Activated T-cell treated with anti-CD3 and anti-CD28 coated beads, Interleukin-2, amount 50 U/mL, for 4 hours (primary cell): ENCODE results near the gene TEN1. TPM values are rescaled to one million over a fixed set of nuclear protein-coding genes. Genes with fewer than 3 reads are reported as not detected.
"Not testable (repeated sequence)": the region's sequence is repeated elsewhere in the genome, so short reads cannot be mapped to it uniquely, and the experiment has no call there.

ENCODE experiments used
- ATAC-seq, 2 donors: fragments of 200-7000 bp; cut with Tn5 transposase; one replicate each; pipeline ENCODE4 v1.10.0; 2021
- DNase-seq: peaks from one replicate; pipeline ENCODE4 v3.0.0-alpha.2; 2020
- H3K27me3 Mint-ChIP-seq: one replicate; pipeline ENCODE4 v1.8.0; 2021; ENCODE audit warnings: low read depth, mixed read lengths
- H3K36me3 Mint-ChIP-seq: one replicate; pipeline ENCODE4 v1.8.0; 2022; ENCODE audit warnings: mixed read lengths; ENCODE audit not compliant: insufficient read depth
- H3K4me1 Mint-ChIP-seq: one replicate; pipeline ENCODE4 v1.8.0; 2021; ENCODE audit warnings: low read depth, mixed read lengths
- H3K4me3 Mint-ChIP-seq: one replicate; pipeline ENCODE4 v1.8.0; 2021; ENCODE audit warnings: mild to moderate bottlenecking, moderate library complexity, mixed read lengths
- H3K9me3 Mint-ChIP-seq: one replicate; pipeline ENCODE4 v1.8.0; 2021; ENCODE audit warnings: mixed read lengths
- total RNA-seq, 3 donors: library from RNA; stranded (reverse); gene quantifications; one replicate each; pipeline ENCODE4 v1.2.1, GENCODE V29; 2021

TEN1 gene
- total RNA-seq, 3 donors from 2014 or later: 9.5 to 11.9 (median 10.8) TPM

DNA sequence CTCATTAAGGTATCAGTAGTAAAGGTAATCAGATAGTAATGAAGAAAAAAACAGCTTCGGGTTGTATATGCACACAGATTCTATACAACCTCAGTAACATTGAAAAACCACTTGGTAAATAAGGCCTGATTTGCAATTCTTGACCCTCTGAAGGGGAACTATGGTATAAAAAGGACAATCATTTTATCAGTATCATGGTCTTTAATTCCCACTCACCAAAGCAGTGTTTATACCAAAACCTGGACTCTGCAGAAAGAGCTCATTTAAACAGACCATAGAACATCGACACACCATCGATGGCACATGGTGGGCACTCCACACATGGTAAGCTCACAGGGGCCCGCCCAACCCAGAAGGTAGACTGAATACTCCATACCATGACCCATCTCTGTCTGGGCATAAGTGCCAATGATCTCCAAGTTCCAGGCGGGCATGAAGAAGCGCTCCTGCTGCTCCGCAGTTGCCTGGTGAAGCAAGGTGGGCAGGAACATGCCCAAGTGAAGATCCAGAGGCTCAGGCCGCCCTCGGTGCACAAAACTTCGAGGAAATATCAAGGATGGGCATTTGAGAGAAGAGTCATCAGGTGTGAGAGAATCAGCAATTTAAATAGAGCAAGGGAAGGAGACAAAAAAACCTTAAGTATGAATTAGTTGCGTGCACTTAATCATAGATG lies 19.1 kb upstream of the TEN1 start:
- H3K36me3 Mint-ChIP-seq: peaks cover 12% of the 10 kb centered on the region
- DNase-seq (no peak), ATAC-seq (no peak)
- H3K4me1 Mint-ChIP-seq: no peaks in the 10 kb centered on the region
- no peaks in the 10 kb centered on the region for H3K27me3 Mint-ChIP-seq
- H3K4me3 Mint-ChIP-seq: no peak overlapping the region
- H3K9me3 Mint-ChIP-seq: no peaks in the 10 kb centered on the region

DNA sequence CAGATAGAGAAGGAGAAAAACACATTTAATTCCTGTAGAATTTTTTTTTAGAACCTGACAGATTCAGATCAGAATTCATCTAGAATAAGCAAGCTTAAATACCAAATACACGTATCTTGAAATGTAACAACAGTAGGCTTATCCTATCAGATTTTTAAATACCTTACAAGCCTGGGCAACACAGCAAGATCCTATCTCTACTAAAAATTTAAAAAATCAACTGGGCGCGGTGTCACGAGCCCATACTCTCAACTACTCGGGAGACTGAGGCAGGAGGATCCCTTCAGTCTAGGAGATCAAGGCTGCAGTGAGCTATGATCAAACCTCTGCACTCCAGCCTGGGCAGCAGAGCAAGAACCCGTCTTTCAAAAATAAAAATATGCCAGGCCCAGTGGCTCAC lies 13.6 kb upstream of the TEN1 start:
- H3K9me3 Mint-ChIP-seq: no peaks in the 10 kb centered on the region
- no peak overlapping the region for H3K4me3 Mint-ChIP-seq
- peaks cover 6% of the 10 kb centered on the region for H3K36me3 Mint-ChIP-seq
- H3K27me3 Mint-ChIP-seq: no peaks in the 10 kb centered on the region
- ATAC-seq: no peak
- peaks cover 6% of the 10 kb centered on the region for H3K4me1 Mint-ChIP-seq
- no peak for DNase-seq

DNA sequence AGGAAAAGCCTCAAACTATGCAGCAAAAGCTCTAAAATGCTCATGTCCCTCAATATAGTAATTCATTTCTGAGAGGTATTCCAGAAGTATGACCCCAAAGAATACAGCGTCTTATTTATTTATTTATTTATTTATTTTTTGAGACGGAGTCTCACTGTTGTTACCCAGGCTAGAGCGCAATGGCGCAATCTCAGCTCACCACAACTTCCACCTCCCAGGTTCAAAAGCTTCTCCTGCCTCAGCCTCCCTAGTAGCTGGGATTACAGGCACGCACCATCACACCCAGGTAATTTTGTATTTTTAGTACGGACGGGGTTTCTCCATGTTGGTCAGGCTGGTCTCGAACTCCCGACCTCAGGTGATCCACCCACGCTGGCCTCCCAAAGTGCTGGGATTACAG lies 10.0 kb upstream of the TEN1 start:
- H3K4me1 Mint-ChIP-seq: peaks cover 13% of the 10 kb centered on the region
- not testable (repeated sequence) for H3K27me3 Mint-ChIP-seq, ATAC-seq, H3K4me3 Mint-ChIP-seq, H3K9me3 Mint-ChIP-seq, DNase-seq
- H3K36me3 Mint-ChIP-seq: peaks cover 13% of the 10 kb centered on the region

DNA sequence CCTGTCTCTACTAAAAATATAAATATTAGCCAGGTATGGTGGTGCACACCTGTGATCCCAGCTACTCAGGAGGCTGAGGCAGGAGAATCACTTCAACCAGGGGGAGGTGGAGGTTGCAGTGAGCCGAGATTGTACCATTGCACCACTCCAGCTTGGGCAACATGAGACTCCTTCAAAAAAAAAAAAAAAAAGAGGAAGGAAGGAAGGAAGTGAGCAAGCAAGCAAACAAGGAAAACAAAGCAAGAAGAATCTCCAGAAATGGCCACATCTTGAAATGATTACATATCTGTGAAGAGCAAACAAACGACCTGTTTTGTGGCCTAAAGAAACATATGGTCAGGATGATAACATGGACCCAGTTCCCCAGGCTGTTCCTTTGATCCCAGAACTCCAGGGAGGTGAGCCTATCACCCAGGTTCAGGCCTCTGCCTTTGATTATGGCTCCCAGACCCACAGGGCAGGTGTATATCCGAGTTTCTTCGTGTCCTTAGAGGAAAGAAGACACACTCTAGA lies 9.0 kb upstream of the TEN1 start:
- no peaks in the 10 kb centered on the region for H3K9me3 Mint-ChIP-seq
- no peak for ATAC-seq
- no peaks in the 10 kb centered on the region for H3K27me3 Mint-ChIP-seq
- no peak for DNase-seq
- no peak overlapping the region for H3K4me3 Mint-ChIP-seq
- H3K4me1 Mint-ChIP-seq: peaks cover 15% of the 10 kb centered on the region
- H3K36me3 Mint-ChIP-seq: peaks cover 13% of the 10 kb centered on the region

DNA sequence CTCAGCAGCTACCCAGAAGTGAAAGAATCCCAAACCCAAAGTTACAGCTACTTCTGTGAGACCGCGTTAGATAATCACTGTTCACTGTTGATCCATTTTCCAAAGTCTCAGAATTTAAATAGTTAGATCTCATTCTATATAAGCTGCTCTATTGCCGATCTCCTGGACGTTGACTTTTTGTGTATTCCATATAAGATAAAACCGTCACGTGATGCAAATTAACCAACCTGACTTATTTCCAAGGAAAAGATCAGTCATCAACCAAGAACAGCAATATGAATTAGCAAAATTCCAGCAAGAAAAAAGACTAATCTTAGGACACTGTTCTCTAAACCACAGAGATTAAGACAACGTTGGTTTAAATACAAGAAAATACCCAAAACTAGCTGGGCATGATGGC lies 8.4 kb upstream of the TEN1 start:
- no peaks in the 10 kb centered on the region for H3K27me3 Mint-ChIP-seq
- no peak for ATAC-seq
- H3K4me1 Mint-ChIP-seq: peaks cover 16% of the 10 kb centered on the region
- H3K4me3 Mint-ChIP-seq: no peak overlapping the region
- peaks cover 13% of the 10 kb centered on the region for H3K36me3 Mint-ChIP-seq
- DNase-seq: no peak
- H3K9me3 Mint-ChIP-seq: no peaks in the 10 kb centered on the region

DNA sequence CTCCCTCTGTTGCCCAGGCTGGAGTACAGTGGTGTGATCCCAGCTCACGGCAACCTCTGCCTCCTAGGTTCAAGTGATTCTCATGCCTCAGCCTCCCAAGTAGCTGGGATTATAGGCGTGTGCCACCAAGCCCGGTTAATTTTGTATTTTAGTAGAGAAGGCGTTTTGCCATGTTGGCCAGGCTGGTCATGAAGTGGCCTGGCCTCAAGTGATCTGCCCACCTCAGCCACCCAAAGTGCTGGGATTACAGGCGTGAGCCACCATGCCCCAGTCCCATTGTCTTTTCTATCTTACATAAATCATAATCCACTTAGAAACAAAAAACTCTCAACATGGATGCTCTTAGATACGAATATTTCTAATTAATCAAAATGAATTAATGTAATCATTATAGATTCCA lies 3.9 kb upstream of the TEN1 start:
- ATAC-seq, H3K9me3 Mint-ChIP-seq, H3K4me3 Mint-ChIP-seq, H3K27me3 Mint-ChIP-seq, DNase-seq: not testable (repeated sequence)
- Mint-ChIP-seq H3K4me1 (peaks cover 35% of the 10 kb centered on the region), H3K36me3 (peaks cover 15% of the 10 kb centered on the region)

DNA sequence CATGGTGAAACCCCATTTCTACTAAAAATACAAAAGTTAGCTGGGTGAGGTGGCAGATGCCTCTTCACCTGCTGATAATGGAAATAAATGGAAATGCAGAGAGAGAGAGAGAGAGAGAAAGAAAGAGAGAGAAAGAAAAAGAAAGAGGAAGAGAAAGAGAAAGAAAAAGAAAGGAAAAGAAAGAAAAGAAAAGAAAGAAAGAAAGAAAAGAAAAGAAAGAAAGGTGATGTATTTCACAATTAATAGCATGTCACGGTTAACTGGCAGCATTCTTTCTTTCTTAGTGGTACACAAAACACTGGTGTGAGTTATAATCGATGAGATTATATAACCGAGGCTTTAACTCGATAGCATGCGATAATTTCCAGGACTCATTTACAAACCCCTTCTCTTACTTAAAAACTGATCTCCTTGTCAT lies 3.3 kb upstream of the TEN1 start:
- H3K4me1 Mint-ChIP-seq: peaks cover 36% of the 10 kb centered on the region
- no peak overlapping the region for H3K4me3 Mint-ChIP-seq
- ATAC-seq (no peak), DNase-seq (no peak)
- no peaks in the 10 kb centered on the region for H3K9me3 Mint-ChIP-seq
- H3K27me3 Mint-ChIP-seq: no peaks in the 10 kb centered on the region
- peaks cover 12% of the 10 kb centered on the region for H3K36me3 Mint-ChIP-seq

DNA sequence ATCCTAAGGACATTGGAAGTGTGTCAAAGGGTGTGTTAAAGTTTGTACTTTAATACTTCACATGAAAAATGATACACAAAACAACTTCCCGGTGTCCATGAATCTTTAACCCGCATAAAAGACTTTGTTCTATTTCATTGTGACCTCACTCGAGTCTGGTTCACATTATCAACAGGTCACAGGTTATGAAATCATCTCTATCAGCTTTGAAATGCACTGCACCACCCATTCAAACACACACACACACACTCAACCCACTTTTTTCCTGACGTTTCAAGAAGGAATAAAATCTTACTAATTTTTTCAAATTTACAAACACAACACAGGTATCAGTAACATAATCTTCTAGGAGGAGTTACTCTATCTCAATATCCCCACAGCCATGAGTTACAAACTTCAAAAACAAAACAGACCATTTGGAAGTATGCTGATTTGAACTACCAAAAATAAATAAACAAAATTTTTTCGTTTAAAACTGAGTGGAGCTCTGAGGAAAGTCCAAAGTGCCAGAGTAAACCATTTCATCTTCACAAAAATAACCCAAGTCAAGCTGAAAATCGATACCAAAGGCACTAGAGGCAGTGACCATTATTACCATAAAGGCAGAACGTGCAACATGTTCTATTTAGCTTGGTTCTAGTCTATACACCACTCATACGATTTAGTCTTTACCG lies 2.7 kb upstream of the TEN1 start:
- H3K36me3 Mint-ChIP-seq: peaks cover 11% of the 10 kb centered on the region
- ATAC-seq (no peak), DNase-seq (no peak)
- peaks cover 37% of the 10 kb centered on the region for H3K4me1 Mint-ChIP-seq
- peak overlapping the region; percentile 42 for H3K4me3 Mint-ChIP-seq
- no peaks in the 10 kb centered on the region for H3K27me3 Mint-ChIP-seq
- no peaks in the 10 kb centered on the region for H3K9me3 Mint-ChIP-seq

DNA sequence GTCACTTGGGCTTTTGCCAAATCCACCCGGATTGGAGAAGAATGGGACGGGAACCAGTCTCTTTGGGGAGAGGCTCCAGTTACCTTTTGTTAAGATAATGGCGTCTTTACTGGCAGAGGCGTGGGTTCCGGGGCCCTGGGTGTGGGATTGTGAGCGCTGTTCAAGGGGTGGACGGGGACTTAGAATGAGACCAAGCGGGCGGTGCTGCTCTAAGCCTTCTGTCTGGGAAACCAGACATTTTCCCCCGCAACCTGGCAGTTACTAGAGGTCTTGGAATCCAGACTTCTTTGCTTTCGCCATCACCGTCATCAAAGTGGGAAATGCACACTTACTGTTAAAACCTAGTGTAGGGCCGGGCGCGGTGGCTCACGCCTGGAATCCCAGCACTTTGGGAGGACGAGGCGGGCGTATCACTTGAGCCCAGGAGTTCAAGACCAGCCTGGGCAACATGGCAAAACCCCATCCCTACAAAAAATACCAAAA lies 706 bp downstream of the TEN1 start:
- Mint-ChIP-seq H3K27me3 (no peaks in the 10 kb centered on the region), H3K4me1 (peaks cover 27% of the 10 kb centered on the region), H3K9me3 (no peaks in the 10 kb centered on the region), H3K36me3 (peaks cover 3% of the 10 kb centered on the region), H3K4me3 (peak overlapping the region; percentile 99)
- ATAC-seq (peak; percentile 17 to 29), DNase-seq (no peak)

DNA sequence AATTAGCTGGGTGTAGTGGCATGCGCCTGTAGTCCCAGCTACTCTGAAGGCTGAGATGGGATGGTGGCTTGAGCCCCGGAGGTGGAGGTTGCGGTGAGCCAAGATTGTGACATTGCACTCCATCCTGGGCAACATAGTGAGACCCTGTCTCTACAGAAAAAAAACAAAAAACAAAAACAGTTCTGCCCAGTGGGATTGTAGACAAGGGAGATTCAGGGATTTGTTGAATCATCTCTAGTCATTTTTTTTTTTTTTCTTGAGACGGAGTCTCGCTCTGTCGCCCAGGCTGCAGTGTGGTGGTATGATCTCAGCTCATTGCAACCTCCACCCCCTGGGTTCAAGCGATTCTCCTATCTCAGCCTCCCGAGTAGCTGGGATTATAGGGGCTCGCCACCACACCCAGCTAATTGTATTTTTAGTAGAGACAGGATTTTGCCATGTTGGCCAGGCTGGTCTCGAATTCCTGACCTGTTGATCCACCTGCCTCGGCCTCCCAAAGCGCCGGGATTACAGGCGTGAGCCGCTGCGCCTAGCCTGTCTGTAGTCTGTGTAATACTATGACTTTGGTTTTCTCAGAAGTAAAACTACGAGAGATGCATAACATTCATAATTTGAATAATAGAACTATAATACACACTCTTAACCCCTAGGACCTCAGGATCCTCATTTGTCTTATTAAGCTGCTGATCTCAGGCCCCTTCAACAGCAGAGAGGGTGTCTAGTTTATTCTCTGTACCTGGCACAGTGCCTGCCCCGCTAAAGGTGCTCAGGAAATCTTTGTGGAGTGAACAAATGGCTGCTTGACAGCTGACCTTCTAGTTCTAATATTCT lies 1.4 kb downstream of the TEN1 start:
- no peak for DNase-seq
- H3K27me3 Mint-ChIP-seq: no peaks in the 10 kb centered on the region
- H3K36me3 Mint-ChIP-seq: peaks cover 3% of the 10 kb centered on the region
- no peak for ATAC-seq
- peak overlapping the region; percentile 99 for H3K4me3 Mint-ChIP-seq
- peaks cover 27% of the 10 kb centered on the region for H3K4me1 Mint-ChIP-seq
- H3K9me3 Mint-ChIP-seq: no peaks in the 10 kb centered on the region

DNA sequence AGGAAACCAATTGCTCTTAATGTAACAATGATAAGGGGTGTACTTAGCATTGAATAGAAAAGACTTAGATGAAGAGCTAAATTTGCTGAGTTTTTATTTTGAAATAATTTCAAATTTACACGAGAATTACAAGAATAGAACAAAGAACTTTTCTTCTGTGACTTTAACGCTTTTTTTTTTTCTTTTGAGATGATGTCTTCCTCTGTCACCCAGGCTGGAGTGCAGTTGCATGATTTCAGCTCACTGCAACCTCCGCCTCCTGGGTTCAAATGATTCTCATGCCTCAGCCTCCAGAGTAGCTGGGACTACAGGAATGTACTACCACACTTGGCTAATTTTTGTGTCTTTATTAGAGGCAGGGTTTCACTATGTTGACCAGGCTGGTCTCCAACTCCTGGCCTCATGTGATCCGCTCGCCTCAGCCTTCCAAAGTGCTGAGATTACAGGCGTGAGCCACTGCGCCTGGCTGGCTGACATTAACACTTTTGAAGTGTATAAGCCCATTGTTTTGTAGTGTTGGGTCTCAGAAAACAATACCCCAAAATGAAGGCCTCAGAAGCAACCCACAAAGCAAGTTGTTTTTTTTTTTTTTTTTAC lies 2.1 kb downstream of the TEN1 start:
- DNase-seq (no peak), ATAC-seq (no peak)
- Mint-ChIP-seq H3K27me3 (no peaks in the 10 kb centered on the region), H3K4me3 (peak overlapping the region; percentile 99), H3K36me3 (peaks cover 2% of the 10 kb centered on the region), H3K9me3 (no peaks in the 10 kb centered on the region), H3K4me1 (peaks cover 23% of the 10 kb centered on the region)

DNA sequence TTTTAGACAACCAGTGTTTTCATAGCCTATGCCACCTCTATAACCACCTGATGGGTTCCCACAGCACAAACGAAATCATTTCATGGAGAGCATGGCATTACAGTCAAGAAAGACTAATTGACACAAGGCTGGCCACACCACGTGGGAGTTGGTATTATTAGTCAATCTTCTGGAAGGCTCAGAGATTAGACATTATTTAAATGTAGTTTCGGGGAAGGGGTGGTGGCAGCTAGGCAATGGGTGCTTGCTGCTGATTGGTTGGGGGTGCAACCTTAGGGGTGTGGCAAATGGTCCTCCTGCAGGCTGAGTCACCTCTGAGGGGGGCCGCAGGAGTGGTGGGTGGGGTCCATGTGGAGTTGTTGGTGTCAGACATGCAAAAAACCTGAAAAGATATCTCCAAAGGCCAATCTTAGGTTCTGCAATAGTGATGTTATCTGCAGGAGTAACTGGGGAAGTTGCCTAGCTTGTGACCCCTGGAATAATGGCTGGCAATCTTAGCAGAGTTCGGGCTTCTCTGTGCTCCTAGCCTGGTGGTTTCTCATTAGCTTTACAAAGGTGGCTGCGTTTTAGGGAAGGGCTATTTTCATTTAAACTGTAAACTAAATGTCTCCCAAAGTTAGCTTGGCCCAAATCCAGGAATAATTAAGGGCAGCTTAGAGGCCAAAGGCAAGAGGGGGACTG lies 4.6 kb downstream of the TEN1 start:
- H3K4me3 Mint-ChIP-seq: no peak overlapping the region
- H3K36me3 Mint-ChIP-seq: peaks cover 4% of the 10 kb centered on the region
- H3K4me1 Mint-ChIP-seq: peaks cover 7% of the 10 kb centered on the region
- no peaks in the 10 kb centered on the region for H3K27me3 Mint-ChIP-seq
- no peaks in the 10 kb centered on the region for H3K9me3 Mint-ChIP-seq
- DNase-seq (no peak), ATAC-seq (no peak)

DNA sequence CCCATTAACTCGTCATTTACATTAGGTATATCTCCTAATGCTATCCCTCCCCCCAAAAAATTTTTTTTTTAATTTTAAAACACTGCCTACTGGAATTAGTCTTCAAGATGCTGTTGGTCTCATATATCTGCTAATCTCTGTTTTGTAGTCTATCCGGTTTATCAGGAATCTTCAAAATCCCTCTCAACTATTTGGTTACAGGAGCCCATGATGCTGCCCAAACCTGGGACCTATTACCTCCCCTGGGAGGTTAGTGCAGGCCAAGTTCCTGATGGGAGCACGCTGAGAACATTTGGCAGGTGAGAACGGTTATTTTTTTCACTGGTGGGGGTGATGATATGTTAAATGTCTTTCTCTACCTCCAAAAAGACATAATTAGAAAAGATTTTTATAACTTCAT lies 6.9 kb downstream of the TEN1 start:
- Mint-ChIP-seq H3K4me3 (no peak overlapping the region), H3K9me3 (no peaks in the 10 kb centered on the region), H3K36me3 (peaks cover 4% of the 10 kb centered on the region), H3K27me3 (no peaks in the 10 kb centered on the region), H3K4me1 (no peaks in the 10 kb centered on the region)
- ATAC-seq (no peak), DNase-seq (no peak)

DNA sequence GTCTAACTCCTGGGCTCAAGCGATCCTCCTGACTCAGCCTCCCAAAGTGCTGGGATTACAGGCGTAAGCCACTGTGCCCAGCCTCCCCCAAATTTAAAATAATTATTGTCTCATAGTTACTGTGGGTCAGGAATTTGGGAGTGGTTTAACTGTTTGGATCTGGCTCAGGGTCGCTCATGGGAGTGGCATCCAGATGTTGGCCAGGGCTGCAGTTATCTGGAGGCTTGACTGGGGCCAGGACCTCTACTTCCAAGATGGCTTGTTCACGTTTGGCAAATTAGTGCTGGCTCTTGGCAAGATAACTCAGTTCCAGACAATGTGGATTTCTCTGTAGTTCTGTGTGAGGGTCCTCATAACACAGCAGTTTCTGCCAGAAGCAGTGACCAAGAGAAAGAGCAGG lies 8.0 kb downstream of the TEN1 start:
- Mint-ChIP-seq H3K9me3 (no peaks in the 10 kb centered on the region), H3K4me1 (no peaks in the 10 kb centered on the region), H3K27me3 (no peaks in the 10 kb centered on the region), H3K36me3 (peaks cover 8% of the 10 kb centered on the region), H3K4me3 (no peak overlapping the region)
- ATAC-seq (no peak), DNase-seq (no peak)
